ENCODE measurements around the gene TRIP10. TPM values are rescaled to one million over a fixed set of nuclear protein-coding genes. Genes with fewer than 3 reads are reported as not detected.

Gene TRIP10
- total RNA-seq, 1 donor from 2014 or later: 129 TPM

DNA sequence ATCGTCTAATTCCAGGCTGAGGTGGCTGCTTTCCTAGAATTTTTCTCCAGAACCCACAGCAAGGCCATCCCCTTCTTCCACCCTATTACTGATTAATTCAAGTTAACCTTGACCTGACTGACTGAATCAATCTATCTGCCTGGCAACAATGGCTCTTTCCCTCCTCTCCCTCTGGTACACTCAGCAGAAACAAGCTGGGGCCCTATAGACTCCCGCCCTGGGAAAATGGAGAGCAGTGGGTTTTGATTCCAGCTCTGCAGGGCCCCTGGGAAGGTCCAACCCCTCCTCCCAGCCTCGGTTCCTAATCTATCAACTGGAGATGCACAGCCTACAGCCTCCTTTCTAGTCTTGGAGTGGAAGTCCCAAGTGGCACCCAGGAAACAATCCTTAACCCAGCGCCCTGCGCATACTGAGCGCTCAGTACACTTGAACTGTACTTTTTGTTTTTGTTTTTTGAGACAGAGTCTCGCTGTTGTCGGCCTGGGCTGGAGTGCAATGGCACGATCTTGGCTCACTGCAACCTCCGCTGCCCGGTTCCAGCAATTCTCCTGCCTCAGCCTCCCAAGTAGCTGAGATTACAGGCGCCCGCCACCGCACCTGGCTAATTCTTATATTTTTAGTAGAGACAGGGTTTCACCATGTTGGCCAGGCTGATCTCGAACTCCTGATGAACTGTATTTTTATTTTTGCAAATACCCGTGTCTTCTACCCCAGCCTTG, 13.8 kb upstream of the TRIP10 start:
- no peak for ATAC-seq

DNA sequence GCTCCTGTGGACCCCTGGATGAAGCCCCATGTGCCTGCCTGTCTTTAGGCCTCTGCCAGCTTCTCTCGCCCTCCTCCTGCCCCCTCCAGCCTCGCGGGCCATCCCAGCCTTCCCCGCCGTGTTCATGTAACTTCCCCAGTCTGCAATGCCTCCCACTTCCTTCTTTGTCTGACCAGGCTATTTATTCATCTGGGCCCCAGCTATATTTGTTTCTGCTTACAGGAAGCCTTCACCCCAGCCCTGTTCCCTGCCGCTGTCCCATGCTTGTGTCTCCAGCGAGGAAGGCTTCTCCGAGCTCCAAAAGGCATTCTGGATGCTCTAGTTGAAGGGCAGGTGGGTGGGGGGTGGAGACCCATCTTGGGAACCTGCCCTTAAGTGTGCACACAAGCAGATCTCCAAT, 11.1 kb upstream of the TRIP10 start:
- ATAC-seq: no peak

DNA sequence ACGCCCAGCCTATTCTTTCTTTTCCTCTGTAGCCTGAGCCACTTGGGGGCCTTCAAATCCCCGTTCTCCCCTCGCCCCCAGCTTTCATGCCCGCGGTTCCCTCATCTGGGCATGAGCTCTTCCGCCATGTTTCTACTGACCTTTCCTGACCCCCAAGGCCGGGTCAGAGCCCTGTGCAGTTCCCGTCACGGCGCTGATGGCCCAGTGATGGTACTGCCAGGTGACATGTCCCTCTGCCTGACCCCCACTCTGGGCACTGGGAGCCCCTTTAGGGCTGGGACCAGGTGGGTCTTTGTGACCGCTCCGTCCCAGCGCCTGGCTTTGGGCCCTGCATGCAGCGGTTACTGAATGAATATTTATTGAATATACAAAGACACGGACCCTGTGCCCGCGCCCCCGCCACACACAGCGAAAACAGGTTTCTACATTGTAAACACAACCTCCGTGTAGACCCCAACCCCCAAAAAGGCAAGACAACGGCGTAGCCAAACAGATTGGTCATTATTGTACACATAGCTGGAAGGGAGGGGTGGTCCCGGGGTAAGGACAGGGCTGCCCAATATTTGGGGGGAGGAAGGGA, 9.8 kb upstream of the TRIP10 start:
- ATAC-seq: no peak

DNA sequence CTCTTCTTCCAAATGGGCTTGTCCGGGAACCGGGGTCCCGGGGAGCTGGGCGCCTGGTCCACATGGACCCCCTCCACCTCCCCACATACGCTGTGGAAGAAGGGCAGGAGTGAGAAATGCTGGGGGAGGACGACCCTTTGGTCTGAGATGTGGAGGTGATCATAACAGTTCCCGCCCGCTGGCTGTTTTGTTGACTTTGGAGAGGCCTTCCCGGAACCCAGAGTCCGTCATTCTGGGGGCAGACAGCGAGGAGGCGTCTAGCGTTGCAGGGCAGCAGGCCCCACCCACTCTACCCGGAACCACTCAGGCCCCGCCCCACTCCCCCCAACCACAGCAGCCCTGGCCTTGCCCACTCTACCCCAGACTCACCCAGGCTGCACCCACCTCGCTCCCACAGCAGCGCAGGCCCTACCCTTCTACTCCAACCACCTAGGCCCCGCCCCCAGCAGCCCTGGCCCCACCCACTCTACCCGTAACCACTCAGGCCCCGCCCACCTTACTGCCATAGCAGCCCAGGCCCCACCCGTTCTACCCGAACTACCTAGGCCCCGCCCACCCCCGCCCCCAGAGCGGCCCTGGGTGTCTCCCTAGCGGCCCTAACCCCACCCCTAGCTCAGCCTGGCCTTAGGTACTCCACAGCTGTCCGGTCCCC, 9.2 kb upstream of the TRIP10 start:
- peak; percentile 49 for ATAC-seq

DNA sequence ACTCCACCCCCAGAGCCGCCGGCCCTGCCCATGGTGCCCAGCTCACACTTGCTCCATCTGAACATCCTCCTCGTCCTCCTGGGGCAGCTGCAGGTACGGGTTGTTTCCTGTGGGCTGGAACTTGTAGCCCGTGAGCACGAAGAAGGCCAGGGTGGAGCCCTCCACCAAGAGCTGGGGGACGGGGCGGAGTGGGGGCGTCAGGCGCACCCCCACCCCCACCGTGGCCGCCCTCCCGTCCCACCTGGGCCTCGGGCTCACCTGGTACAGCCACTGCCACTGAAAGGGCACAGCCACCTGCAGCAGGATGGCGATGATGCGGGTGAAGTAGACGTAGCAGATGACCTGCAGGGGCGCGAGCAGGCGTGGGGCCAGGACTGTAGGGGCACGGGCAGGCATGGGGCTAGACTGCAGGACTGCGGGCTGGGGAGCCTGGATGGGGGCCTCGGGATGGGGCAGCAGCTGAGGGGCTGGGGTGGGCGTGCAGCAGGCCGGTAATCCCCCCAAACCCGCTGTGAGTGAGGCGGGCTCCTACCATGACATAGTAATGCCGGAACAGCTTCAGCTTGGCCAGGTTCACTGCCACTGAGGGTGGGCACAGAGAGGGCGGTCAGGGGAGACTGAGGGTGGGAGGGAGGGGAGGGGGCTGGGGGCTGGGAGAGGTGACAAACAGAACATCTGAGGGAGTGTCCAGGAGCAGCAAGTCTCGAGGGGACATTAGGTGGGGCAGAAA, 8.4 kb upstream of the TRIP10 start:
- no peak for ATAC-seq

DNA sequence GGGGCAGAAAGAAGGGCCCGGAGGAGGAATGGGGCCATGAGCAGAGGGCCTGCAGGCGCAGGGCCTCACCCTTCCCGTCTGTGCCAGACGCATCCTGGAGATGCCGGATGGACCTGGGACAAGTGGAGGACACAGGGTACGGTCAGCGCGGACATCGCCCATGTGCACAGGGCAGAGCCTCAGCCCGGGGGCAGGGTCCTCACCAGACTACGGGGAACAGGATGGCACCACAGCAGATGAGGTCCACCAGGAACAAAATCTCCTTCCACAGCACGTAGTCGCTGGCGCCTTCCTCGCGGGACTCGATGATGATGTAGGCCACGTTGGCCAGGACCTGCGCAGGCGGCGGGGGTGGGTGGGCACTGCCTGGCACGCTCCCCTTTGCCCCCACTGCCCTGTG, 7.7 kb upstream of the TRIP10 start:
- ATAC-seq: no peak

DNA sequence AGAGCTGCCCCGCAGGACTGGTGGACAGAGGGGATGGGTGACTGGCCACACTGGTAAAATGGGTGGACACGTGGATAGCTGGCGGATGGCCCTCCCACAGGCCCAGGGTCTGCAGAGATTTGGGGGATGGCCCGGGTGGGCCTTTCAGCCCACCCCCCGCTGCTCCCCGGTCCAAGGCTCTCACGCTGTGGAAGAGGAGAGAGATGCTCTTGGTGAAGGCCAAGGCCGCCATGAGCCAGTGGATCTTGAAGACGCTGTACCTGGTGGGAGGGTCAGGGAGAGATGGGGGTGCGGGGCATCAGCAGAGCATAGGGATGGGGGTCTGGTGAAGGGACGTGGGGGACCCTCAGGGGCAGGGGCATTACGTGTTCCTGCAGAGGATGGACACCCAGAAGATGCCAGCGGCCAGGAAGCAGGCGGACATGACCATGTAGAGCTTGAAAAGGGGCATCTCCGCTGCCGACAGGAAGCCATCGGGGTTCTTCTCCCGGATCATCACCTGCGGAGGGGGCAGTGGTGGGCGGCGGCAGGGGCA, 6.6 kb upstream of the TRIP10 start:
- no peak for ATAC-seq

DNA sequence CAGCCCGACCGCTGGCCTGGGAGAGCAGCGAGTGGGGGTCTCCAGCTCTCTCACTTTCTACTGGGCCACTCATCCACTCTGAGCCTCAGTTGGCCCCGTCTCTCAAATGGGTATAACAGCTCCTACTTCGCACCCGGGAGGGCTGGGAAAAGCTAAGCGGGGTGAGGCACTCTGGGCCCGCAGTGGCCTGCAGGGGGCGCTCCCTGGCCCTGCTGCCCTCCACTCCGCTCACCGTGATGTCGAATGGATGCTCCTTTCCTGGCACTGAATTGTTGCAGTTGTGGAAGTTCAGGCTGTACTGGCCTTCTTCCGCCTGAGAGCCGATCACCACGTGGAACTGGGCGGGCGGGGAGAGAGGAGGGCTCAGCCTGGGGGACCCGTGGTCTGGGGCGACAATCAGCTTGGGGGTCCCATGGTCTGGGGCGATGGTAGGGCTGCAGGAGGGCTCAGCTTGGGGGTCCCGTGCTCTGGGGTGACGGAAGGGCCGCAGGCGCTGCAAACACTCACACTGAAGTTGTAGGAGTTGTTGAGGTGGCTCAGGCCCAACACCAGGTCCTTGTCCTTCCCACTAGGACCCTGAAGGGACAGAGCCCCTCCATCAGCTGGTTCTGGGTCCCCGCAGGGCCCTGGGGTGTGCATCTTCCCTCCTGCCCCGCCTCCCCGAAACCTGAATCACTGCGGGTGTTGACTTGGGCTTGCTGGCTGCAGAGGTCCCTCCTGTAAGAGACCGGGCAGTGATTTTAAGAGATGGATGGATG, 6.0 kb upstream of the TRIP10 start:
- ATAC-seq: no peak

DNA sequence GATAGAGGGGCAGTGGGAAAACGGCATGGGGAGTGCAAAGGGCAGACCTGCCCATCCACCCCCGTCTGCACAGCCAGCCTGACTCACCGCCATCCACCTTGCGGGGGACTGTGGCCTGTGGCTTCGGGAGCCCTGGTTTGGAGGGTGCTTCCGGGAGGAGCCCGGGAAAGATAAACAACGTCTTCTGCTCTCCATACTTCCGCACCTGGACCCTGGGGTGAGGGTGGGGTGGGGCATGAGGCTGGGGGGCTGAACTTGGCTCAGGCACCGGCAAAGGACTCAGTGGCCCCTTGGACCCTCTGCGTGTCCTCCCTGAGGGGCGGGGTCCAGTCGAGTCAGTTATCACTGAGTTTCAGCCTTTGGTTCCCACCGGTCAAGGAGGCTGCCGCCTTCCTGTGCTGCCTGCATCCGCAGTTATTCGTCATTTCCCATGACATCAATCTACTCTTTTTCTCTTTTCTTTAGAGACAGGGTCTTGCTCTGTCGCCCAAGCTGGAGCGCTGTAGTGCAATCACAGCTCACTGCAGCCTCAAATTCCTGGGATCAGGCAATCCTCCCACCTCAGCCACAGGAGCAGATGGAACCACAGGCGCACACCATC, 5.3 kb upstream of the TRIP10 start:
- ATAC-seq: no peak

DNA sequence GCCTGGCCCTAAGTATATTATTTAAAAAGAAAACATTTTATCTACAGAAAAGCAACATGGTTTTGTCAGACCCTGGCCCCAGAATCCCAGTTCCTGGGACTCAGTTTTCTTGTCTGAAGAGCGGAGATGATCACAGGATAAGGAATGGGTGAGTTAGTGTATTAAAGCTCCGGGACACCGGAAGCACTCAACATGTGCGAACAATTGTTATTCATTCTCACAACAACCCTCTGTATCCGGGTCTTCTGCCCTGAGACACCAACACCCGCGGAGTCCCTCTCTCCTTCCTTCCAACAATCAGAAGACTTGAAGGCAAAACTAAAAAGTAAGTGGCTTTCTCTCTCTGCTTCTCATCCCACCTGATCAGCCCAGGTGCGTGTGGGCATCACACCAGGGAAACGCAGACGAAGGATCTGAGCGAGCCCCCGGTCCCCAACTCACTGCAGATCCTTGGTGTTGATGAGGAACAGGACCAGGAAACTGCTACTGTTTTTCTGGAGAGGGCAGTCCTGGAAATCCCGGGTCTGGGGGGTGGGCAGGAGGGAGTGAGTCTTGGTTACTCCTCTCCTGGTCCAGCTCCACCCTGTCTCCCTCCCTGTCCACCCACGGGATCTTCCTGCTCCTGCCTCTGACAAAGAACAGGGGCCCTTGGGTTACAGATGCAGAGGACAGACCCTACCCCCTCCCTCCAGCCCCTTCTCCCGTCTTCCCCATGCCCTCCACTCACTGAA, 4.1 kb upstream of the TRIP10 start:
- no peak for ATAC-seq

DNA sequence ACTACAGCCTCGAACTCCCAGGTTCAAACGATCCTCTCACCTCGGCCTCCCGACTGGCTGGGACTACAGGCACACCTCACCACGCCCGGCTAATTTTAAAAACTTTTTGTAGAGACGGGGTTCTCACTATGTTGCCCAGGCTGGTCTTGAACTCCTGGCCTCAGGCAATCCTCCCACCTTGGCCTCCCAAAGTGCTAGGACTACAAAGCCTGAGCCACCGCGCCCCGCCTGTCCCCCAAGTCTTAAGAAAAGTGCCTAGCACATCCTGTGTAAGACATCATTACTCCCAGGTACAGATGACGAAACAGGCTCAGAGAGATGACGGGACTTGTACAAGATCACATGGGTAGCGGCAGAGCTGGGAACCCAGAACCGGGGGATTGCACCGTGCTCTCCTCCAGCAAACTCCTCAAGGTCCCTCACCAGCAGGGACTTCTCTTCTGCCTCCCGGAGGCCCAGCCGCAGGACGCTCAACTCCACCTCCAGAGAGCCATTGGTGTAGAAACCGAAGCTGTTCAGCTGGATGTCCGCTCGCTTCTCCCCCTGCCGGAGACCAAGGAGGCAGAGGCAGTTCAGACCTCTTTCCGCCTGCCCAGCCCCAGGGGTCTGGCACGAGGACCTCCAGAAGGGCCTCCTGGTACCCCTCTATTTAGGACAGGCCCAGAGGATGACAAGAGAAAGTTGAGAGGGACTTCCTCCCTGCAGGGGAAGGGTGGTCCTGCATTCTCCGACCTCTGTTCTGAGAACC, 3.1 kb upstream of the TRIP10 start:
- ATAC-seq: peak; percentile 1

DNA sequence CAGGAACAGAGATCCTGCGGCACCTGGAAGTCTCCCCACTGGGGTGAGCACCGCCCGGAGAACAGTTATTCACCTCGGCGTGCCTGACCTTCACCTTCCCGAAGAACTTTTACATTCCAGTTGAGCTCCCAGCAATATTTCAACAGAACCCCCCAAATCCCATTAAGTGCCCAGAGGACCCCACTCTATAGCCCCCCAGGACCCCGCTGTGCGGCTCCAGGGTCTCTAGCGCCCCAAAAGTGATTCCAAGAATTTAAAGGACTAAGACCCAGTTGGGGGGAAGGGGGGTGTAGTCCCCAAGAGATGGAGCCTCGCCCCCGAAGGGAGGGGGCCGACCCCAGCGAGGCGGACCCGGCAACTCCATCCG, 2.6 kb upstream of the TRIP10 start:
- no peak for ATAC-seq

DNA sequence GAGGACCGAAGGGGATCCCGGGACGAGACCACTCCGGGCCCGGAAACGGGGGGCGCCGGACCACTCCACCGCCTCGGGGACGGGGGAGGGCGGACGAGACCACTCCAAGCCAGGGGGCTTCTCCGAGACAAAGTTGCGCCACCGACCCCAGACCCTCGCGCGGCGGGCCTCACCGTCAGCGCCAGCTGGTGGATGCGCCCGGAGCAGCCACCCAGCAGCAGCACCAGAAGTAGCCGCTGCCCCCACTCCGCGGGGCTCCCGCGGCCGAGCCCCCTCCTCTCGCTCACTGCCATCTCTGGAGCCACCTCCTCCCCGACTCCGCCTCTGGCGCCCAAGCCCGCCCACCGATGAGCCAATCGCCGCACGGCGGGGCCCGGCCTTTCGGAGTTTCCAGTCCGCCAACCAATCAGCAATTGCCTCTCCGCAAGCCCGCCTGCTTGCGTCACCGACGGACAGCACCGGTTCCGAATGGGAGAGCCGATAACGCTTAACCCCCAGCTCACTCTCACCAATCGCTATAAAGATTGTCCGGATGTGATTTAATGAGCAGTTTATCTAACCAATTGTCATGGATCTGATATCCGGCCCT, 2.1 kb upstream of the TRIP10 start, which contains the start of gene GPR108:
Gene GPR108, minus strand, starts transcription at position 297 of the 589 bp plus-strand sequence. Its CDS starts 4 bp downstream, at position 293.
- ATAC-seq: peak; percentile 77

DNA sequence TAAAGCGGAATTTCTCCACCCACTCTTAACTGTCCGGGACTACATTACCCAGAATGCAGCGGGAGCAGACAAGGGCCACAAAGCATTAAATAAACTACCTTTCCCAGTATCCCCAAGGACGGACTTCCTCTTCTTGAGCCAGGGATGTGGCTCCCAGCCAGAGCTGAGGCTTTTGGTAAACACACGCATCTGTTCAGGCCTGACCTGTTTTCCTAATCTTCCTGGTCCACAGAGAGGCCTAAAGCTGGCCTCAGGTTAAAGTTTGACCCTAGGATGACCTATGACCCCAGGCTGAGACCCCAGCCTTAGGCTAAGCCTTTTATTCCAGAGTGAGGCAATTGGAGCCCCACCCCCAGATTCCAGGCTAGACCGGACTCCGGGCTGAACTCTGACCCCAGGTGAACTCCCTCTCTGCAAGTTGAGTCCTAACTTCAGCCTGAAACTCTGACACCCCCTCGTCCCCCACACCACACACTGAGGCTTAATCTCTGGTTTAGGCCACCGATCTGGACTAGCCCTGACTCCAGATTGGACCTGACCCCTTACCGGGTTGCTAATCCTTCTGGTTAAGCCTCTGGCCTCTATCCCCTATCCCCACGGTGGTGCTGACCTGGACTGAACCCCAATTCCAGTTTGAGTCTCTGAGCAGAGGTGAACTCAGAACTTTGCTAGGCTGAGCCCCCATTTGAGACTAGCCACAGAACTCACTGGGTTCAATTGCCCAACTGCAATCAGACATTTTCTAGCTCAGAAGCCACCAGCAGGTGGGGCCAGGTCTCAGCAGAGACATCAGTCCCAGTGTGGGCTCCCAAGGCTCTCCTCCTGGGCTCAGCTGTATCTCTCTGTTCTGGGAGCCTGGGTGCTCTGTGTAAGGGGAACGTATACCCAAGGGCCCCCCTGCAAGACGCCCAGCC, 1.4 kb upstream of the TRIP10 start:
- ATAC-seq: peak; percentile 26

DNA sequence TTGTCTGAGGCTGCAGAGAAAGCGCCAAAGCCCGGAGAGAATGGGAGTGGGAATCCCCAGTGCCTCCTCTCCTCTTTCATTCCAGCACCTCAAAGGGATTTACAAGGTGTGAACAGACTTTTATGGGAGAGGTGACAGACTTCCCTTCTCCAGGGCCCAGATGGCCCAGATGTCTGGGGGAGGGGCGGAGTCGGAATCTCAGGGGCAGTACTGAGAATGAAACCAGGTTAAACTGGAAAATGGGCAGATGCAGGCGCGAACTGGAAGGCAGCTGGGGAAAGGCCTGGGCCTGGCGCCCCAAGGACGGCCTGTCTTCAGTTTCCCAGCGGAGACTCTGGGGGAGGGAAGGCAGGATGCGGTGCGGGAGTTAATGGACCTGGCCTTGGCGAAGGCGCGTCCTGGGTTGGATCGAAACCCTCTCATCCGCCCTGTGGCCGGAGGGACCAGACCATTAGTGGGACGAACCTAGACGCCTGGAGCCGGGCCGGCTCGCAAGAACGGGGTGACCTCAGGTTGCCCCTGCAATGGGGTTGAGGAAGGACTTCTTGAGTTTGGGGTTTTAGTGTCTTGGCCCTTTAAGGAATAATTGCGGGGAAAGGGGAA, 592 bp upstream of the TRIP10 start:
- ATAC-seq: no peak

DNA sequence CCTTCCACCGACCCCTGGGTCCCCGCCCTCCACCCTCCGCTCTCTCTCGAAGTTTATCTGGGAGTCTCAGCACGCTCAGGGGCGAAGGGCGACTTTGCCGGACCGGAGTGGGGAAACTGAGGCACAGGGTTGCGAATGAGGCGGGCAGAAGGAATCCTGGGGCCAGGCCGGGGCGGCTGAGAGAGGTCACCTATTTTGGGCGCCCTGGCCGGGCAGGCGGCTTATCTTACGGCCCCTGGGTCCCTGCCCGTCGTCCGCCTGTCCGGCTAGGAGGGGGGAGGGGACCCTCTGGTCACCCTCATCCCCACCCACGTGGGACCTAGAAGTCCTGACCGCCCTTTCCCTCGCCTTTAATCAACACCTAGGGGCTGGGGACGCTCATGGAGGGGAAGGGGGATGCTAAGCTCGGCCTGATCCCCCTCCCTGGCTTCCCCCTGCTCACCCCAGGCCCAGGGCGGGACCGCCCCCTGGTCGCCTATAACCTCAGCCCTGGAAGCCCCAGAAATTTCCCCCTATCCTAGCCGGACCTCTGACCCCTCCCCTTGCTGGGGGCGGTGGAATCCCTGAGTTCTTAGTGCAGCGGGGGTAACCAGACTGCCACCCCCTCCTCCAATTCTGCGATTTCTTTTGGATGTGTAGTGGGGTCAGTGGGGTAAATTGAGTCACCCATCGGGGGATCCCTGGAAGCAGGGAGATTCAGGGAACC, 556 bp downstream of the TRIP10 start:
- no peak for ATAC-seq

DNA sequence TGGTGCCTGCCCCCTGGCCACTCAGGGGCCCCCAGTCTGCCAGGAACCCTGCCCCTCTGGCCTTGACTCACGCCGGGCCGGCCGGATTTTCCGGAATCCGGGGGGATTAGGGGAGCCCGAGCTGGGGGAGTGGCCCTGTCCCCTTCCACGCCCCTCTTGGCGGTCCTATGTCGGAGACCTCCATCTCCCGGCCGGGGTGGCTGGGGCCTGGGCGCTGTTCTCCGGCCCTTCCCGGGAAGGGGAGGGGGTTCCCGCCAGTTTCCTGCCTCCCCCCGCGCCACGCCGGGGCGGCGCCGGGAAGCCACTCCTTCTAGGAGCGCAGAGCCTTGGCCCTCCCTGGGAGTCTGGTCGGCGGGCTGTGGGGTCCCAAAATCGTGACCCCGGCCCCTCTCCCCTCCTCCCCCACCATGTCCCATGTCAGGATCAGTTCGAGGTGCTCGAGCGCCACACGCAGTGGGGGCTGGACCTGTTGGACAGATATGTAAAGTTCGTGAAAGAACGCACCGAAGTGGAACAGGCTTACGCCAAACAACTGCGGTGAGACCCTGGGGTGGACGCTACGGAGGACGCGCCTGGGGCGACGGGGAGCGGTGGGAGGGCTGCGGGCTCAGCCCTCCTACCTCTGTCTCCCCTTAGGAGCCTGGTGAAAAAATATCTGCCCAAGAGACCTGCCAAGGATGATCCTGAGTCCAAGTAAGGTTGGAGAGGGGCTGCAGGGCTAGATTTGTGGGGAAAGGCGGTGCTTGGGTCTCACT, 1.3 kb downstream of the TRIP10 start:
- ATAC-seq: peak; percentile 22
